NCI-H2081 treated with DMSO at 0.1 percent for 48 hours (cell line): ENCODE data around the gene FAM107A.

Experiments
- DNase-seq: peaks from one replicate; lab custom pipeline; 2025; lab: John Stamatoyannopoulos, UW

FAM107A gene

DNA sequence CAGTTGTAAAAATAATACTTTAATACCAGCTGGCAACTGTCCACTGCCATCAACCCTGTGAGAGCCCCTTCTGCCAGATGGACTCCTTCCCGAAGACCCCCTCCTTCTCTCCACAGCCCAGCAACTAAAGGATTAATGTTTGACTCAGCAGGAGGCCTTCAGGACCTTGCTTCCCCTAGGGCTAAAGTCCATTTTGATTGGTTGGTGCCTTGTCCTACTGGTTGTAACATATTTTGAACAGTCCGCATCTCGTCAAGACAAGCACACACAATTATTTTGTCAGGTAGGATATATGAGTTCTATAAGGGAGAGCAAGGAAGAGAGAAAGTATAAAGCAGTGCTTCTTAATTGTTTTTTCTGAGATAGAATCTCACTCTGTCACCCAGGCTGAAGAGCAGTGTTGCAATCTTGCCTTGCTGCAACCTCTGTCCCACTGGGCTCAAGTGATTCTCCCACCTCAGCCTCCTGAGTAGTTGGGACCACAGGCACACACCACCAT lies 58.9 kb downstream of the FAM107A start:
- no peak for DNase-seq

DNA sequence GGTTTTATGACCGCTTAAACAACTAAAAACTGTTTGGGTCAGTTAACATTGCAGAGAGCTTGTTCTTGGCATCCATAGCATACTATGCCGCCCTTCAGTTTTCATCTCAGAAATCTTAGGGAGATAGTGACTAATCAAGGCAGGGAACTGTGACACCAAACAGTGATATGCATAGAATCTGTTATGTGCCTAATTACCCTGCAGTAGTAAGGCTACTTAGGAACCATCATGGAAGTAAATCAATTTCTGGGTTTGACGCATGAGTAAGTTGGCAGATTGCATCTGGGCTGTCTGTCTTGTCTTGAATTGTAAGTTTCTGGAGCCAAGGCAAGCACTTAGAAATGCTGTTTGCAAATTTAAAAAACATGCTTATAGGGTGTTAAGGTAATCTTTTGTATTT lies 62.8 kb downstream of the FAM107A start:
- no peak for DNase-seq
